ENCODE results near the gene ACVR1B.

Gene ACVR1B

DNA sequence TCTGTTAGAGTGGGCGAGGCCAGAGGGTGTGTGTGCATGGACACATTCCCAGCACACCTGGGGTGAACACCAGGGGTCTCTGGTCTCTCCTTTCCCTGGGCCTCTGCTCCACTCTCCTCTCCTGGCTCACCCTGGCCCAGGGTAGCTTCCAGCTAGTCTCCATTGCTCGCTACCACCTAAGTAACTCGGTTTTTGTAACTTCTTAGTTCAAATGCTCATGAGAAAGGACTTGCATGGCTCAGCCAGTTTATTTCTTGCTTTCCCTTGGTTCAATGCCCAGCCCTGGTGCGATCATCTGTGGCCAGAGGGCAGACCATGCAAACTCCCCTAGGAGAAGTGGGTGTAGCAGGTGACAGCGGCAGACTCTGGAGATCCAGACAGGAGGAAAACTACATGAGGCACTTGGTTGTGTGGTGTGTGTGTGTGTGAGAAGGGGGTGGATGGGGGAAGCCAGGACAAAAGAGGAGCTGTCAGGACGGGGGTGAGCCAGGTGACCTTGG is 8.9 kb upstream of the ACVR1B start:
- TF ChIP-seq, protein P1, sequence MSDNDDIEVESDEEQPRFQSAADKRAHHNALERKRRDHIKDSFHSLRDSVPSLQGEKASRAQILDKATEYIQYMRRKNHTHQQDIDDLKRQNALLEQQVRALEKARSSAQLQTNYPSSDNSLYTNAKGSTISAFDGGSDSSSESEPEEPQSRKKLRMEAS (IDR thresholded peaks at IDR 0.05; ENCODE audit: low read depth, low read length), result no peak
- TF ChIP-seq MYC (IDR thresholded peaks at IDR 0.05; ENCODE audit: low read depth, low read length) (no peak), CTCF (IDR thresholded peaks at IDR 0.05; ENCODE audit: low read depth, low read length) (no peak)
- no peak overlapping the region for H3K4me3 ChIP-seq (ENCODE audit: low read depth, low read length)
- no peak for DNase-seq (ENCODE audit: low read depth)

- DNase-seq (ENCODE audit: low read depth), result no peak
- TF ChIP-seq CTCF (IDR thresholded peaks at IDR 0.05; ENCODE audit: low read depth, low read length) (no peak), MYC (IDR thresholded peaks at IDR 0.05; ENCODE audit: low read depth, low read length) (no peak), POLR2A (IDR thresholded peaks at IDR 0.05; ENCODE audit: extremely low read depth, insufficient read length) (no peak)
- TF ChIP-seq, protein P1 (IDR thresholded peaks at IDR 0.05; ENCODE audit: low read depth, low read length), result no peak
- H3K4me3 ChIP-seq (ENCODE audit: low read depth, low read length), result no peak overlapping the region
These were observed 8.2 kb upstream of the ACVR1B start for GRCh38 chr12:51943346-51943745.

DNA sequence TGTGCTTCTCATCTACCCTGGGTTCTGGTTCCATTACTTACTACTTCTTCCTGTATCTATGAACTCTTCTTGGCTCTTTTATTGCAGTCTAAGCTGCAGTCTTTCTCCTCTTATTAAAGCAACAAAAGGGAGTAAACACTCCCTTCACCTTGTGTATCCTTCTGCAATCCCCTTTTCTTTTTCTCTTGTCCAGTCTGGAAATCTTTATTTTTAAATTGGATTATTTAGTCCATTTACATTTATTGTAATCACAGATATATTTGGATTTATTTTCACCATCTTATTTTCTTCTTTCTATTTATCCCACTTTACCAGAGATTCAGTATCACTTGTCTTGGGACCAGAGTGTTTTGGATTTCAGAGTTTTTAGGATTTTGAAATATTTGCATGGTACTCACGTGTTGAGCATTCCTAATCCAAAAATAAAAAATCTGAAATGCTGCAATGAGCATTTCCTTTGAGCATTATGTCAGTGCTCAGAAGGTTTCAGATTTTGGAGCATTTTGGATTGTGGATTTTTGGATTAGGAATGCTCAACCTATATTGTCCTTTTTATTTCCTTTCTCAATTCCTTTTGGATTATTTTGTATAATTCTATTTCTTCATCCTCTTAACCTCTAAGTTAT is 6.8 kb upstream of the ACVR1B start:
- TF ChIP-seq MYC (IDR thresholded peaks at IDR 0.05; ENCODE audit: low read depth, low read length), result no peak
- TF ChIP-seq POLR2A (IDR thresholded peaks at IDR 0.05; ENCODE audit: extremely low read depth, insufficient read length), result no peak
- TF ChIP-seq CTCF (IDR thresholded peaks at IDR 0.05; ENCODE audit: low read depth, low read length), result no peak
- TF ChIP-seq, protein P1 (IDR thresholded peaks at IDR 0.05; ENCODE audit: low read depth, low read length), result no peak
- no peak overlapping the region for H3K4me3 ChIP-seq (ENCODE audit: low read depth, low read length)
- no peak for DNase-seq (ENCODE audit: low read depth)

DNA sequence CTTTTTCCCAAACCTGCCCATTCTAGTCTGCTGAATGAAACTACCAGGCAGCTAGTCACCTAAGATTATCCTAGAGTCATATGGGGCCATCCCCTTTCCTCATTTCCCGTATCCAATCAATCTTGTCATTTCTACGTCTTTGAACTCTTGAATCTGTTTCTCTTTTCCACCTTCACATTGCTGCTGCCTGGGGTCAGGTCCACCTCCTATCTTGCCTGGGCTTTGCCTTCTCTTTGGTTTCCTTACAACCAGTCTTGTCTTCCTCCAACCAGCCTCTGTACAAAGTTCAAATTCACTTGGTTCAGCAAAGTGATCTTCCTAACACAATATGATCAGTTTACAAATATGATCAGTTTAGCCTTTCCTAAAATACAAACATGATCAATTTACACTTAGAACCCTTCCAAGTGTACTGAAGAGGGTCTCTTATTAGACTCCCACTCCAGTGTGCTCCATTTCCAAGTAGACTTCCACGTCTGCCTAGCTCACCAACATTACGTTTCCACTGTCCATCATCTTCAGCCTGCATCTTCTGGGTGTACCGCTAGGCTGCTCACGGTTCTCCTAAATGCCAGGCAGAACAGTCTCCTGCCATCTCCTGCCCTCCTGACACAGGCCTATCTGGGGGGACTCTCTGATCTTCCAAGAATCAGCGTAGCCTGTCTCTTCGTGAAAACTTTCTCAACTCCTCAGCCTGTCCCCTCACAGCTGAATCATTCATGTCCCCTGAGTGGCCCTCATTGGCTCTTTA is 4.1 kb upstream of the ACVR1B start:
- DNase-seq (ENCODE audit: low read depth), result no peak
- TF ChIP-seq, protein P1 (IDR thresholded peaks at IDR 0.05; ENCODE audit: low read depth, low read length), result no peak
- TF ChIP-seq POLR2A (IDR thresholded peaks at IDR 0.05; ENCODE audit: extremely low read depth, insufficient read length) (no peak), MYC (IDR thresholded peaks at IDR 0.05; ENCODE audit: low read depth, low read length) (no peak), CTCF (IDR thresholded peaks at IDR 0.05; ENCODE audit: low read depth, low read length) (no peak)

GRCh38 chr12:51948066-51948465 is 3.4 kb upstream of the ACVR1B start:
- H3K4me3 ChIP-seq (ENCODE audit: low read depth, low read length), result no peak overlapping the region

More for the DNA sequence above, 4.1 kb upstream of the ACVR1B start:
- H3K4me3 ChIP-seq (ENCODE audit: low read depth, low read length), result no peak overlapping the region

More at GRCh38 chr12:51948066-51948465, 3.4 kb upstream of the ACVR1B start:
- TF ChIP-seq, protein P1 (IDR thresholded peaks at IDR 0.05; ENCODE audit: low read depth, low read length), result no peak
- no peak for DNase-seq (ENCODE audit: low read depth)
